Fibroblast of villous mesenchyme (primary cell): ENCODE results near the gene PIP4K2A. TPM values are rescaled to one million over a fixed set of nuclear protein-coding genes. Genes with fewer than 3 reads are reported as not detected.
"Not testable (repeated sequence)": the region's sequence is repeated elsewhere in the genome, so short reads cannot be mapped to it uniquely, and the experiment has no call there.

ENCODE experiments used
- DNase-seq: peaks from one replicate; pipeline ENCODE4 v3.0.0-alpha.2; 2010; ENCODE audit warnings: low read depth
- H3K4me3 ChIP-seq: 2 replicates; pipeline ENCODE4 v1.5.1; 2011; ENCODE audit warnings: low read depth, mild to moderate bottlenecking, low read length
- total RNA-seq: library from RNA; depleted of rRNA; stranded (reverse); fragments of >200 nt; gene quantifications from 2 replicates; pipeline ENCODE4 v1.2.3, GENCODE V29; 2012
- TF ChIP-seq, protein P1 (sequence below): IDR thresholded peaks from 2 replicates; pipeline ENCODE4 v1.5.1; 2012; ENCODE audit warnings: low read depth, mild to moderate bottlenecking, low read length; ENCODE audit not compliant: insufficient read depth

Gene PIP4K2A
- total RNA-seq, 1 donor: 35.8 TPM

DNA sequence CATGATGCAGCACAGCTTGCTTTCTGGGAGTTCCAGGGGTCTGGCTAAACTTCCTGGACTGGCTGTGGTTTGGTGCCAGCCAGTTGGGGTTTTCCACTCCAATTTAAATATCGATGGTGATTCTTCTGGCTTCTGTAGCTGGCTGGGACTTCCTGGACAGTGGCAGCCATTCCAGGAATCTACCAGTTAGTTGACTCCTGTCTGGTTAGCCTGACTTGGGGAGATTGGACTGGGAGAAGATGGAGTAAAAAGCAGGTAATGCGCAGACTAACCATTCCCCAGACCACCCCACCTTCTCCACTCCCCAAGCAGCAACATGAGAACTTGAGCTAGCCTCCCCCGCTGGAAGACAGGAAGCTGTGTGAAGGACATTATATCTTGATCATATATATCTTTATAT lies 6.3 kb upstream of the PIP4K2A start:
- TF ChIP-seq, protein P1, sequence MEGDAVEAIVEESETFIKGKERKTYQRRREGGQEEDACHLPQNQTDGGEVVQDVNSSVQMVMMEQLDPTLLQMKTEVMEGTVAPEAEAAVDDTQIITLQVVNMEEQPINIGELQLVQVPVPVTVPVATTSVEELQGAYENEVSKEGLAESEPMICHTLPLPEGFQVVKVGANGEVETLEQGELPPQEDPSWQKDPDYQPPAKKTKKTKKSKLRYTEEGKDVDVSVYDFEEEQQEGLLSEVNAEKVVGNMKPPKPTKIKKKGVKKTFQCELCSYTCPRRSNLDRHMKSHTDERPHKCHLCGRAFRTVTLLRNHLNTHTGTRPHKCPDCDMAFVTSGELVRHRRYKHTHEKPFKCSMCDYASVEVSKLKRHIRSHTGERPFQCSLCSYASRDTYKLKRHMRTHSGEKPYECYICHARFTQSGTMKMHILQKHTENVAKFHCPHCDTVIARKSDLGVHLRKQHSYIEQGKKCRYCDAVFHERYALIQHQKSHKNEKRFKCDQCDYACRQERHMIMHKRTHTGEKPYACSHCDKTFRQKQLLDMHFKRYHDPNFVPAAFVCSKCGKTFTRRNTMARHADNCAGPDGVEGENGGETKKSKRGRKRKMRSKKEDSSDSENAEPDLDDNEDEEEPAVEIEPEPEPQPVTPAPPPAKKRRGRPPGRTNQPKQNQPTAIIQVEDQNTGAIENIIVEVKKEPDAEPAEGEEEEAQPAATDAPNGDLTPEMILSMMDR: no peak

DNA sequence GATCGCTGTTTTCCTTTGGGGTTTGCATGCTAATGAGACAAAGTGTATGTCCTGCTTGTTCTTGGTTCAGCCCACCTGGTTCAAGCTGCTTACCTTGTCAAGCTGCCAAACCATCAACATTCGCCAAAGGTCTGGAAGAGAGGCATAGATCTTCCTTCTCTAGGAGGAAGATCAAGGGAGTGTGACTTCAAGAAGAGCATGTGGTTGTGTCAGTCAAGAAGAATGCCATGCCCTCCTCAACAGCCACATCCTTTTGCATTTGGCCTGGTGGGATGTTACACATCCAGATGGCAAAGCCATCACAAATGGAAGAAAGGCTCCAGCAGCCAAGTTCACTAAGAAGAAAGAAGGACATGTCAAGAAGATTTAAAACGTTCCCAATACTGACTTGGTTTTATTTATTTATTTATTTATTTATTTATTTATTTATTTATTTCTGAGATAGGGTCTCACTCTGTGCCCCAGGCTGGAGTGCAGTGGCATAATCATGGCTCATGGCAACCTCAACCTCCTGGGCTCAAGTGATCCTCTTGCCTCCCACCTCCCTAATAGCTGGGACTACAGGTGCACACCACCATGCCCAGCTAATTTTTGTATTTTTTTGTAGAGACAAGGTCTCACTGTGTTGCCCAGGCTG lies 5.1 kb upstream of the PIP4K2A start:
- DNase-seq: no peak
- no peak overlapping the region for H3K4me3 ChIP-seq
- TF ChIP-seq, protein P1: no peak

More for the DNA sequence above, 6.3 kb upstream of the PIP4K2A start:
- H3K4me3 ChIP-seq: no peak overlapping the region
- DNase-seq: no peak

DNA sequence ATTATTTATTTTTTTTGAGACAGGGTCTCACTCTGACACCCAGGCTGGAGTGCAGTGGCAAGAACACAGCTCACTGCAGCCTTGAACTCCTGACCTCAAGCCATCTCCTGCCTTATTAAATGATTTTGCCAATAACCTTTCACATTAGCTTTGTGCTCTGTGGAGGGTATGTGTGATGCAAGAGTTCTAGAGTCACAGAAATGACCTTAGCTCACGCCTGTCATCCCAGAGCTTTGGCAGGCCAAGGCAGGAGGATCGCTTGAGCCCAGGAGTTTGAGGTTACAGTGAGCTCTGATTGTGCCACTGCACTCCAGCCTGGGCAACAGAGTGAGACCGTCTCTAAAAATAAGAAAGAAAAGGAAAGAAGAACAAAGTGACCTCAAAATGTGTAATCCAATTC lies 4.3 kb upstream of the PIP4K2A start:
- not testable (repeated sequence) for DNase-seq, H3K4me3 ChIP-seq

DNA sequence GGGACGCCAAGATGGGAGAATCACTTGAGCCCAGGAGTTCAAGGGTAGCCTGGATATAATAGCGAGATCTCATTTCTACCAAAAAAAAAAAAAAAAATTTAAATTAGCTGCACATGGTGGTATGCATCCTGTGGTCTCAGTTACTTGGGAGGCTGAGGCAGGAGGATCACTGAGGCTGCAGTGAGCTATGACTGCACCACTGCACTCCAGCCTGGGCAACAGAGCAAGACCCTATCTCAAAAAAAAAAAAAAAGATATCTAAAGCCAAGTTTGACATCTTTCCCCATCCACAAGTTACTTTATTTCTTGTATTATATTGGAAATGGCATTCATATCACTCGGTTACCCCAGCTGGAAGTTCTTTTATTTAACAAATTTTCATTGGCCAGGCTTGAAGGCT lies 3.4 kb upstream of the PIP4K2A start:
- H3K4me3 ChIP-seq: no peak overlapping the region
- TF ChIP-seq, protein P1: no peak
- DNase-seq: no peak

DNA sequence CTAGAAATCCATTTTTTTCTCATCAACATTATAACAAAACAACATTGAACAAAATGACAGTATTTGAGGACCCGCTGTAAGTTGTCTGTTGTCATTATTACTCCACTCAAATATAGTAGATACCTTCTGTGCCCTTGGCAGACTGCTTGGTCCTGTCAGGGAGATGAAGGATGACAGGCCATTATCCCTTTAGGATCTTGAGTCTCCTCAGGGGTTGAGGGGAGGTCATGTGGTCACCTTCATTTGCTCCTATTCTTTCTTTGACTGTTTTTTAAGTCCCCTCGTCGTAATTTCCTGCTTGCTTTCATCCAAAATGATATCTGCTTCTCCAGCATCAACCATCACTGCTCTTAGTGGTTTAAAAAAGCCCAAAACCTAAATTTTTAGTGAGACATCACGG lies 2.6 kb upstream of the PIP4K2A start:
- TF ChIP-seq, protein P1: no peak
- no peak overlapping the region for H3K4me3 ChIP-seq
- no peak for DNase-seq

DNA sequence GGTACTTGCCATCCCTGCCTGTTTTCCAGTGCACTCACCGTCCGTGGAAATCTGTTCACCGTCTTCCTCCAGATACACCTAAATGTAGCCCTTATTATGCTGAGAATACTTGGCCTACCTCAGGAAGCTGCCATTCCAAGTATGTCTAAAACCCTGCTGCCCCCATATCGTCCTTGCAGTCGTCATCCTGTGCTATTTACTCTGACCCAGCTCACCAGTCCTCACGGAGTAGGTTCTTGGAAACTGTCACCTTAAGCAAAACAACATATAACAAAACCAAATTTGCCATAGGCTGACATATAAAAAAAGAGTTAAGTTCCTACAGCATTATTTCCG lies 880 bp upstream of the PIP4K2A start:
- TF ChIP-seq, protein P1: no peak
- no peak for DNase-seq
- peak overlapping the region; percentile 66 for H3K4me3 ChIP-seq

DNA sequence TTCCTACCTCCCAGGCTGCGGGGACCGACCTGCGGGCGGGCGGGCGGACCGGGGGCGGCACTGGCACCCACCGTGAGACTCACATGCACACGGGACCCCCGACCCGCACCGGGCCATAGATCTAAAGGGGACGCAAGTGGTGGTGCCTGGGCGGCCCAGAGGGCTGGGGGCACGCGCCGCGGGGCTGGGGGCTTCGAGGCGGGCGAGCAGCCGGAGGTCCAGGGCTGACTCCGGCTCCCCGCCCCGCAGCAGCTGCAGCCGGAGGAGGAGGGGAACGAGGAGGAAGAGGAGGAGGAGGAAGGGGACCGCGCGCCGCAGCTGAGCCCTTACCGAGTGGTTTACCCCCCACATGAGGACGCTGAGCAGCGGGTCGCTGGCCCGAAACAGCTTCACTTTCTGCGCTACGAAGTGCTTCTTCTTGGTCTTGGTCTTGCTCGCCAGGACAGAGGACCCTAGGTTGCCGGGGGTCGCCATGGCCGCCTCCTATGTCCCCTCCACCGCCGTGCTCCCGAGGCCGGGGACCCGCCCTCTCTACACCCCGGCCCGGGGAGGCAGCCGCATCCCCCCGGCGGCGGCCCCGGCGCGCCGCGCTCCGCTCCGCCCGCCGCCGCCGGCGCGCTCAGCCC lies 412 bp downstream of the PIP4K2A start:
- DNase-seq: peak; percentile 29
- H3K4me3 ChIP-seq: peak overlapping the region; percentile 69
- TF ChIP-seq, protein P1: no peak
